ENCODE measurements around the gene OCLN. TPM values are rescaled to one million over a fixed set of nuclear protein-coding genes. Genes with fewer than 3 reads are reported as not detected.
"Not testable (repeated sequence)": the region's sequence is repeated elsewhere in the genome, so short reads cannot be mapped to it uniquely, and the experiment has no call there.

OCLN gene
- total RNA-seq, 1 donor from 2014 or later = 143 TPM

GRCh38 chr5:69530561-69531405, 38.2 kb downstream of the OCLN start:
- peaks cover 17% of the 10 kb centered on the region for H3K36me3 Mint-ChIP-seq (ENCODE audit: insufficient read depth)
- DNase-seq (ENCODE audit: low spot score, unreplicated experiment) = no peak
- H3K9me3 Mint-ChIP-seq (ENCODE audit: low read depth) = no peaks in the 10 kb centered on the region
- peaks cover 34% of the 10 kb centered on the region for H3K4me1 Mint-ChIP-seq (ENCODE audit: low read depth)
- peak overlapping the region; percentile 40 for H3K27ac Mint-ChIP-seq
- no peaks in the 10 kb centered on the region for H3K27me3 Mint-ChIP-seq
- no peak for TF ChIP-seq CTCF (IDR thresholded peaks at IDR 0.05; ENCODE audit: unreplicated experiment)
- H3K4me3 Mint-ChIP-seq (ENCODE audit: low read depth) = peak overlapping the region; percentile 9

- no peaks in the 10 kb centered on the region for H3K9me3 Mint-ChIP-seq (ENCODE audit: low read depth)
- no peak overlapping the region for H3K4me3 Mint-ChIP-seq (ENCODE audit: low read depth)
- H3K36me3 Mint-ChIP-seq (ENCODE audit: insufficient read depth) = peaks cover 11% of the 10 kb centered on the region
- no peaks in the 10 kb centered on the region for H3K27me3 Mint-ChIP-seq
- no peak for DNase-seq (ENCODE audit: low spot score, unreplicated experiment)
- peaks cover 33% of the 10 kb centered on the region for H3K4me1 Mint-ChIP-seq (ENCODE audit: low read depth)
- H3K27ac Mint-ChIP-seq = peak overlapping the region; percentile 40
- no peak for TF ChIP-seq CTCF (IDR thresholded peaks at IDR 0.05; ENCODE audit: unreplicated experiment)
Measured at GRCh38 chr5:69531406-69531801, 38.8 kb downstream of the OCLN start.

GRCh38 chr5:69537911-69538310, 45.3 kb downstream of the OCLN start:
- not testable (repeated sequence) for H3K27ac Mint-ChIP-seq; H3K36me3 Mint-ChIP-seq (ENCODE audit: insufficient read depth); H3K9me3 Mint-ChIP-seq (ENCODE audit: low read depth); H3K27me3 Mint-ChIP-seq; DNase-seq (ENCODE audit: low spot score, unreplicated experiment); H3K4me3 Mint-ChIP-seq (ENCODE audit: low read depth); H3K4me1 Mint-ChIP-seq (ENCODE audit: low read depth)

GRCh38 chr5:69538735-69539134, 46.1 kb downstream of the OCLN start:
- not testable (repeated sequence) for DNase-seq (ENCODE audit: low spot score, unreplicated experiment); H3K4me1 Mint-ChIP-seq (ENCODE audit: low read depth); H3K36me3 Mint-ChIP-seq (ENCODE audit: insufficient read depth); H3K27me3 Mint-ChIP-seq; H3K9me3 Mint-ChIP-seq (ENCODE audit: low read depth); H3K27ac Mint-ChIP-seq; H3K4me3 Mint-ChIP-seq (ENCODE audit: low read depth)

- not testable (repeated sequence) for H3K9me3 Mint-ChIP-seq (ENCODE audit: low read depth); H3K27ac Mint-ChIP-seq; H3K36me3 Mint-ChIP-seq (ENCODE audit: insufficient read depth); H3K27me3 Mint-ChIP-seq; H3K4me3 Mint-ChIP-seq (ENCODE audit: low read depth); DNase-seq (ENCODE audit: low spot score, unreplicated experiment); H3K4me1 Mint-ChIP-seq (ENCODE audit: low read depth)
Measured at GRCh38 chr5:69541347-69541746, 48.8 kb downstream of the OCLN start.

GRCh38 chr5:69542838-69543618, 50.4 kb downstream of the OCLN start:
- H3K27me3 Mint-ChIP-seq; H3K4me1 Mint-ChIP-seq (ENCODE audit: low read depth); H3K36me3 Mint-ChIP-seq (ENCODE audit: insufficient read depth); DNase-seq (ENCODE audit: low spot score, unreplicated experiment); H3K9me3 Mint-ChIP-seq (ENCODE audit: low read depth); H3K4me3 Mint-ChIP-seq (ENCODE audit: low read depth); H3K27ac Mint-ChIP-seq: not testable (repeated sequence)

- not testable (repeated sequence) for DNase-seq (ENCODE audit: low spot score, unreplicated experiment); H3K4me3 Mint-ChIP-seq (ENCODE audit: low read depth); H3K9me3 Mint-ChIP-seq (ENCODE audit: low read depth); H3K4me1 Mint-ChIP-seq (ENCODE audit: low read depth); H3K27ac Mint-ChIP-seq; H3K36me3 Mint-ChIP-seq (ENCODE audit: insufficient read depth); H3K27me3 Mint-ChIP-seq
Measured at GRCh38 chr5:69544602-69545001, 52.0 kb downstream of the OCLN start.
